ENCODE measurements around the gene TTC7B.

DNA sequence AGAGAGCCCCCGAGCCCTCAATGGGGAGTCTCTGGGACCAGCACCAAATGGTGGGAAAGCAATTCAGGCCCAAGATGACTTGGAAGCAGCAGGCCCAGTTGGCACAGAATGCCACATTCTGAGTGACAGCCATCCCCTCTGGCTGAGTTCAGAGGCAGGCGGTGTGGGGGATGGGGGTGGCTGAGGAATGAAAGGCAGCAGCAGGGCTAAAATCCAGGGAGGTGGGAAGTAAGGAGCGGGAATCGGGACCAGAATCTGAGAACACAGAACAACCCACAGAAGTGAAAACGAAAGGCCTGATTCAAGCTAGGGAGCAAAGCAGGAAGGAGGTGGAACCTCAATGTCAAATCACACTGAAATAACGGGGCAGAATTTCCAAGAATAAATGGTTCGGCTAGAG is 248.2 kb downstream of the TTC7B start:
- TF ChIP-seq FOXK2 (IDR thresholded peaks at IDR 0.05) (no peak), BHLHE40 (IDR thresholded peaks at IDR 0.05; ENCODE audit: low read length) (no peak), RNF2 (conservative IDR thresholded peaks at IDR 0.05; ENCODE audit: low read depth) (no peak), ZNF280B (CRISPR knock-in tag; IDR thresholded peaks at IDR 0.05; ENCODE audit: borderline replicate concordance) (no peak), FOXK1 (CRISPR knock-in tag; IDR thresholded peaks at IDR 0.05; ENCODE audit: borderline replicate concordance, low read depth) (no peak), ATF6 (CRISPR knock-in tag; conservative IDR thresholded peaks at IDR 0.05) (no peak)
